GM10248 (cell line): ENCODE measurements around the gene OIT3.

ENCODE experiments used
- CTCF ChIA-PET: fragments of 300-600 bp; sonication (Branson Sonifier 250); formaldehyde crosslinking; extraction: SDS; loops from one replicate; lab custom pipeline; 2021; ENCODE audit warnings: antibody characterized with exemption; lab: Yijun Ruan, JAX
- POLR2A ChIA-PET: fragments of 350-650 bp; sonication (Branson Sonifier 250); formaldehyde crosslinking; extraction: SDS; loops from one replicate; lab custom pipeline; 2020; ENCODE audit warnings: antibody characterized with exemption; lab: Yijun Ruan, JAX
- DNase-seq: peaks from one replicate; pipeline ENCODE4 v3.0.0; 2012; ENCODE audit errors: extremely low spot score
- CTCF ChIP-seq: IDR thresholded peaks from 2 replicates; pipeline ENCODE4 v1.5.1; 2012; ENCODE audit warnings: mild to moderate bottlenecking, low read depth; ENCODE audit errors: extremely low read depth, missing control alignments, control extremely low read depth

Gene OIT3

GRCh38 chr10:72893136-72893798, at the start of gene OIT3:
TSS of gene OIT3 (plus strand) at chr10:72893739. CDS start at chr10:72893799, 60 bp downstream.
- no peak for DNase-seq
- CTCF ChIA-PET: interaction anchor here (1.4 to 2.0 kb wide), 2 partner anchors 8 to 13 kb away, joined by 4 to 5 read pairs; no protein-coding TSS in a partner anchor
- no peak for TF ChIP-seq CTCF
- POLR2A ChIA-PET: no interaction called here

- POLR2A ChIA-PET: no interaction called here
Observed at GRCh38 chr10:72846238-72846637, 47.3 kb upstream of the OIT3 start.

GRCh38 chr10:72847681-72848080, 45.9 kb upstream of the OIT3 start:
- POLR2A ChIA-PET: no interaction called here
- CTCF ChIA-PET: no interaction called here
- no peak for TF ChIP-seq CTCF
- no peak for DNase-seq

More at GRCh38 chr10:72846238-72846637, 47.3 kb upstream of the OIT3 start:
- TF ChIP-seq CTCF: no peak
- CTCF ChIA-PET: no interaction called here
- DNase-seq: no peak

GRCh38 chr10:72850861-72851260, 42.7 kb upstream of the OIT3 start:
- ChIA-PET POLR2A (no interaction called here), CTCF (interaction anchor here (0.9 to 1.7 kb wide), 4 partner anchors 8 to 486 kb away, joined by 3 to 5 read pairs (median 4); no protein-coding TSS in a partner anchor)
- no peak for TF ChIP-seq CTCF
- DNase-seq: no peak

GRCh38 chr10:72851509-72851908, 42.0 kb upstream of the OIT3 start:
- CTCF ChIA-PET: interaction anchor here (1.7 kb wide), 1 partner anchor 9 kb away, joined by 5 read pairs; no protein-coding TSS in a partner anchor
- POLR2A ChIA-PET: no interaction called here
- no peak for TF ChIP-seq CTCF
- no peak for DNase-seq

- TF ChIP-seq CTCF: no peak
- ChIA-PET POLR2A (no interaction called here), CTCF (interaction anchor here (0.6 kb wide), 1 partner anchor 12 kb away, joined by 3 read pairs; no protein-coding TSS in a partner anchor)
- DNase-seq: no peak
Observed at GRCh38 chr10:72852508-72852907, 41.0 kb upstream of the OIT3 start.
